ENCODE measurements around the gene PTAFR. TPM values are rescaled to one million over a fixed set of nuclear protein-coding genes. Genes with fewer than 3 reads are reported as not detected.

Gene PTAFR
- total and polyA plus RNA-seq, 2 of the 8 experiments (the other 6 are each of a cell fraction or from before 2014, with no cell fraction given), result 1.2 to 4.9 TPM

- Histone ChIP-seq H3K9ac (replicated peaks in 1 of 4; ENCODE audit: extremely low read depth in 1 of 4, low read depth in 3 of 4, low read length in 3 of 4) (no peak overlapping the region), H3K27ac (ENCODE audit: low read depth, low read length) (no peak overlapping the region), H2BK15ac (ENCODE audit: low read length) (no peak overlapping the region), H2BK120ac (replicated peaks; ENCODE audit: low read depth, low read length) (no peak overlapping the region), H3K79me2 (ENCODE audit: control insufficient read depth in 1 of 2, insufficient read depth in 2 of 2, low read length in 2 of 2) (no peaks in the 10 kb centered on the region), H3K27me3 (replicated peaks in 1 of 4; ENCODE audit: control insufficient read depth in 3 of 4, extremely low read depth in 1 of 4, insufficient read depth in 3 of 4, low read length in 3 of 4) (no peaks in the 10 kb centered on the region), H3K9me3 (ENCODE audit: insufficient read depth in 2 of 2, low read depth in 1 of 2, low read length in 1 of 2) (no peaks in the 10 kb centered on the region), H3K23me2 (ENCODE audit: low read depth, low read length) (no peaks in the 10 kb centered on the region), H3K4me2 (ENCODE audit: insufficient read depth in 1 of 2, low read depth in 2 of 2, low read length in 2 of 2) (no peak overlapping the region), H2BK20ac (ENCODE audit: low read length) (no peak overlapping the region), H2AFZ (ENCODE audit: low read length) (no peak overlapping the region), H2BK12ac (ENCODE audit: low read depth, low read length) (no peak overlapping the region), H3K56ac (replicated peaks; ENCODE audit: insufficient read length, low read depth, low read length) (no peak overlapping the region), H3K36me3 (ENCODE audit: control insufficient read depth in 2 of 4, insufficient read depth in 4 of 4, low read length in 3 of 4) (no peaks in the 10 kb centered on the region), H3K23ac (ENCODE audit: insufficient read length) (no peak overlapping the region), H3K4ac (replicated peaks; ENCODE audit: insufficient read length, low read depth, low read length) (no peak overlapping the region), H3K4me1 (replicated peaks in 1 of 4; ENCODE audit: control insufficient read depth in 3 of 4, insufficient read depth in 4 of 4, low read length in 3 of 4) (peaks cover 0 to 3% (median 0%) of the 10 kb centered on the region in 4 experiments; a peak in 1 of 7 replicates), H4K91ac (replicated peaks; ENCODE audit: insufficient read length, low read length) (no peak overlapping the region), H4K20me1 (replicated peaks in 1 of 2; ENCODE audit: control insufficient read depth in 1 of 2, insufficient read depth in 2 of 2, low read length in 2 of 2) (no peaks in the 10 kb centered on the region), H2BK5ac (ENCODE audit: low read depth, low read length) (no peak overlapping the region), H2AK5ac (ENCODE audit: low read depth, low read length) (no peak overlapping the region), H4K5ac (ENCODE audit: insufficient read length, low read depth, low read length) (no peak overlapping the region), H3K14ac (ENCODE audit: insufficient read length) (no peak overlapping the region), H3K79me1 (ENCODE audit: low read depth, low read length) (no peaks in the 10 kb centered on the region), H3K18ac (ENCODE audit: extremely low read depth, low read length) (no peak overlapping the region), H4K8ac (ENCODE audit: extremely low read depth, insufficient read depth, low read length) (no peak overlapping the region; the same call in 1 of the 2 replicates), H3K4me3 (ENCODE audit: extremely low read depth in 1 of 4, insufficient read depth in 2 of 4, low read depth in 3 of 4, low read length in 4 of 4) (no peak overlapping the region)
- TF ChIP-seq RAD21 (IDR thresholded peaks at IDR 0.05 in 1 of 2, conservative IDR thresholded peaks at IDR 0.05 in 1 of 2; ENCODE audit: low read depth in 2 of 2, low read length in 2 of 2) (no peak), KDM5A (IDR thresholded peaks at IDR 0.05; ENCODE audit: low read length) (no peak), JUN (IDR thresholded peaks at IDR 0.05; ENCODE audit: low read depth, low read length) (no peak)
- DNase-seq (ENCODE audit: low read depth in 1 of 2, low spot score in 2 of 2), result no peak
- 91% methylated on average over 12 of the region's 12 CpGs; no CpG with 5 or more reads in 1 of the 2 experiments for WGBS, 2 experiments (ENCODE audit: extremely low coverage in 1 of 2, insufficient coverage in 1 of 2, insufficient read length in 1 of 2, insufficient replicate concordance in 2 of 2, low coverage in 1 of 2, low lambda C conversion rate in 2 of 2, missing lambda C conversion rate in 1 of 2)
- POLR2A ChIA-PET (ENCODE audit: partially characterized antibody), result no interaction called here
- CTCF ChIA-PET (ENCODE audit: partially characterized antibody), result no interaction called here
- no peak for FAIRE-seq
These were observed 4.1 kb upstream of the PTAFR start for GRCh38 chr1:28180306-28181305.
